Activated CD8-positive, alpha-beta memory T cell treated with anti-CD3 and anti-CD28 coated beads for 4 hours (primary cell): ENCODE data around the gene AGAP9.
"Not testable (repeated sequence)": the region's sequence is repeated elsewhere in the genome, so short reads cannot be mapped to it uniquely, and the experiment has no call there.

Experiments used
- DNase-seq, 2 donors: peaks; one replicate each; pipeline ENCODE4 v3.0.0-alpha.2; 2020; ENCODE audit warnings: low read depth in 2 of 2

AGAP9 gene

DNA sequence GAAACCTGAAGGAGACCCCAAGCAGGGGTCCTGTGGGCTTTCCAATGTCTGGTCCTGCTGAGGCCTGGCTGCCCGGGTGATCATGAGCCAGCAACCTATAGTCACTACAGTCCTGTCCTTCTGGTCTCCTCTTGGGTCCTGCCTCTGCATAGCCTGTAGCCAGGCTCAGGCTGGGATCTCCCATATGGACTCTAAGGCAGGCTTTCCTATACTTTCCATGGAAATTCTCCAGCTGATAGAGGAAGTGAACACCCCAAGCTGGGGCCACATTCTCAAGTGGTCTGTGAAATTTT is 66.0 kb downstream of the AGAP9 start:
- no peak for DNase-seq

GRCh38 chr10:47456794-47457527 is 66.5 kb downstream of the AGAP9 start:
- DNase-seq = no peak

DNA sequence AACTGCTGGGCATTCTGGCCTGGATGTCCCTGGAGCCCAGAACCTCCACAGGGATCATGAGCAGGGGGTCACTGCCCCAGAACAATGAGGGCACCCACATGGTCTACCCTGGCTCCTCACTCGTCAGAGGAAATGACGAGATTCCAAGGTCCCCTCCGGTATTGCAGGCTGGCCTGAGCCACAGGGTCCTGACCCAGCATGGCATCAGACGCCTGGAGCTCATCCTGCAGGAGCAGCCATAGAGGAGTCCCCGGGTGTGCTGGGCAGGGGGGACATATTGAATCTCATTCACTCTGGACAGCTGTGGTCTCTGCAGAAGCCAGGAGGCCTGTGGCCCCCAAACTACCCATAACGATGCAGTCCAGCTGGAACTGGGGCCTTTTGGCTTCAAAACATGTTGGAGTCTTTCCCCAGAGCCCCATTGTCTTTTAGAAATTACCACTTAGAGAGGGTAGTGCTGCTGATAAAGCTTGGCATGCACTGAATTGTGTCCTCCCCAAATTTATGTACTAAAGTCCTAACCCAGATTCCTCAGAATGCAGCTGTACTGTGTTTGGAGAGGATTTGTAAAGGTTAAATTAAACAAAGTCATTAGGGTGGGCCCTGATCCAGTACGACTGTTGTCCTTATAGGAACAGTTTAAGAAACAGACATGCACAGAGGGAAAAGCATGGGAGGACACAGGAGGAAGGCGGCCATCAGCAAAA is 67.2 kb downstream of the AGAP9 start:
- no peak for DNase-seq

DNA sequence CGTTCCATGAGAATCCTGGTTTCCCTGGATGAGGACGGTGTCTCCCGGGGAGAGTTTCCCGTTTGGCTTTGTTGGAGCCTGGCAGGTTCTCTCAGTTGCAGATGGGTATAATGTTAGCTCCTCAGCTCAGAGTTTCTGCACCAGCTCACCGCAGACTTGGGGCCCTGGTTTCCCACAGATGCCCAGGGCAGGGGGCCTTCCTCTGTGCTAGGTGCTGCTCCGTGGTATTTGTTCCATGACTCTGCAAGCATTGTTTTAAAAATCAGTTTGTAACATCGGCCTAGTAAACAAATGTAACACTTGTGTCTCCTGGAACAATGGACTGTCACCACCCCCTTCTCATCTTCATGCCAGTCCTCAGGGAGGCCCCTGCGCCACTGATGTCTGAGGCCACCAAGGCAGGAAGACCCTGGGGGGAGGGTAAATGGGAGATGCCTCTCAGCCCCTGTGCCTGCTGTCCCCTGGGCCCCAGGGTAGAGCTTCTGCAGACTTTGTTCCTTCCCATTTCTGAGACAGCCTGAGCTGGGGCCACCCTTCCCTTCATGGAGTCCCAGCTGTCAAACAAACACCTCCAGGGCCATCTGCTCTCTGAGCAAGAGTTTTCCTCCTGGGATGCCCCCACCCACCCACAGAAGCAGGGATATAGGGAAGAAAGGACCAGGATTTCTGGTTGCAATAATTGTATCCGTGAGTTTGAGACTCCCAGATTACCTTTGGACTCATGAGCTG is 67.9 kb downstream of the AGAP9 start:
- not testable (repeated sequence) for DNase-seq

- DNase-seq = no peak
Measured at GRCh38 chr10:47454780-47455058, 68.7 kb downstream of the AGAP9 start.

DNA sequence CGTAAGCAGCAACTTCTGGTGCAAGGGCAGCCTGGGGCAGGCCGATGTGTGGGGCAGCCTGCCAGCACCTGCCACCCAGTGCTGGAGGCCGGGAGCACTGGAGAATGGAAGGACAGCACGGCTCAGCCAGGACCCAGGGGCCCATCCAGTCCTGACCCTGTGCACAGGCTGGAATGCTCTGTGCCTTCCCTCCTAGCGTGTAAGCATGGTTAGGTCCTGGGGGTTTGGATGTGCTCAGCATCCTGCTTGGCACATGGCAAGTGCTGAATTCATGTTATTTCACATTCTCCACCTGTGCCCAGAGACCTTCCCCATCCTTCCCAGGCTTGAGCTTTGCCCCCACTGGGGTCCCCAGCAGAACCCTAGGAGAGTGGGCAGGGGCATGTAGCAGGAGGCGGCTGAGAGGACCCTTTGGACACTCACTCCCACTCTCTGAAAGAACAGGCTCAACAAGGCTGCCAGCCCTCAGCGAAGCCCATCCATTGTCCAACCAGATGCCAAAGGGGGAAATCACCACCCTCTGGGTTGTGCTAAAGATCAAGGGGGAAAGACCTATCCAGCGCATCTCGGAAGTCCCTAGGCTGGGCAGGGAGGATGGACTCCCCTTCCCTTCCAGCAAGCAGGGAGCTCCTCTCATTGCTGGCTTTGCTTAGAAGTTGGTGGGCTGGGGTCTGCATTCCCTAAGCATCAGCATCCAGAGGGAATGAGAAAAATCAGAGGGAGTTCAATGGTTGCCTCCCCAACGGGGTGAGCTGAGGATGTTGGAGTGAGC is 69.2 kb downstream of the AGAP9 start:
- DNase-seq = no peak

GRCh38 chr10:47453141-47454007 is 70.1 kb downstream of the AGAP9 start:
- DNase-seq = no peak

DNA sequence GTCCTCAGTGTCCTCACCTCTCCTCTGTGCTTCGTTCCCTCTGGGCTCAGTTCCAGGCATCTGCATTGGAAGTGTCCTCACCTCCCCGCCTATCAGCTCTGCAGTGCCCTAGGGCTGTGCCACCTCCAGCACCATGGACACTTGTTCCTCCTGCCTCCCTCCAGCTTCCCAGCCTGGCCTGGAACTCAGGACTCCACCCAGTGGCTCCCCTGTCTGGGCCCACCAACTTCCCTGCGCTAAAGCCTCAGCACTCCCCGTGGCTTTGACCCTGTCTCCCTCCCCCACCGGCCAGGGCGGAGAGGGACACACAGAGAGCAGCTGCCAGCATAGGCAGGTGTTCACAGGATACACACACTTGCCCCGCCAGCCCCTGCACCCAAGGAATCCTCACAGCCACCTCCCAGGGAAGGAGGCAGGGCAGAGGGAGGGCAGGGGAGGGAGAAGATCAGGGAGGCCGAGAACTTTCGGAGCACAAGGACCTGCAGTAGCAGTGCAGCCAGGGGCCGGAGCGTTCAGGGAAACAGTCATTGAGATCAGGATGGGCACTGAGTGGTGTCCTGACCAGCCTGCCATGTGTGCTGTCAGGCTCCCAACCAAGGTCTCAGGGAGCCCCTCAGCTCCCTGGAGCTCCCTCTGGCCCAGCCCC is 70.8 kb downstream of the AGAP9 start:
- DNase-seq = no peak

- DNase-seq = no peak
Measured at GRCh38 chr10:47451998-47452494, 71.4 kb downstream of the AGAP9 start.
